DOHH2 (cell line): ENCODE data around the gene GOLGA8B.
"Not testable (repeated sequence)": the region's sequence is repeated elsewhere in the genome, so short reads cannot be mapped to it uniquely, and the experiment has no call there.

Source experiments
- CTCF ChIP-seq: fragments of 200-600 bp; sonication (generic); IDR thresholded peaks from one replicate; pipeline ENCODE4 v1.5.1; 2014; ENCODE audit warnings: antibody characterized with exemption, mild to moderate bottlenecking, low read depth, low read length; ENCODE audit not compliant: poor library complexity, severe bottlenecking
- EZH2phosphoT487 ChIP-seq: fragments of 200-600 bp; sonication (generic); IDR thresholded peaks from 2 replicates; pipeline ENCODE4 v1.6.1; 2017; ENCODE audit warnings: borderline replicate concordance, mild to moderate bottlenecking, antibody characterized with exemption, low read length, moderate library complexity, mixed read lengths

GRCh38 chr15:34569670-34570396 is 13.6 kb downstream of the GOLGA8B start:
- TF ChIP-seq CTCF, EZH2phosphoT487: not testable (repeated sequence)
